ENCODE results near the gene PPP2R3B.

GRCh38 chrX:347351-348117 lies 39.2 kb downstream of the PPP2R3B start:
- TF ChIP-seq CTCF (IDR thresholded peaks at IDR 0.05) (no peak), POLR2AphosphoS5 (IDR thresholded peaks at IDR 0.05) (no peak), POLR2A (IDR thresholded peaks at IDR 0.05) (no peak), EP300 (IDR thresholded peaks at IDR 0.05; ENCODE audit: low read depth) (no peak)
